ENCODE data around the gene GJB3. TPM values are rescaled to one million over a fixed set of nuclear protein-coding genes. Genes with fewer than 3 reads are reported as not detected.
A peak's percentile ranks its signal among the peaks of the same experiment; 100 is the strongest.
"Not testable (repeated sequence)": the region's sequence is repeated elsewhere in the genome, so short reads cannot be mapped to it uniquely, and the experiment has no call there.

The GJB3 gene
- not detected for polyA plus RNA-seq (2013, experiment 1 of 2)
- not detected for polyA plus RNA-seq (2013, experiment 2 of 2)

DNA sequence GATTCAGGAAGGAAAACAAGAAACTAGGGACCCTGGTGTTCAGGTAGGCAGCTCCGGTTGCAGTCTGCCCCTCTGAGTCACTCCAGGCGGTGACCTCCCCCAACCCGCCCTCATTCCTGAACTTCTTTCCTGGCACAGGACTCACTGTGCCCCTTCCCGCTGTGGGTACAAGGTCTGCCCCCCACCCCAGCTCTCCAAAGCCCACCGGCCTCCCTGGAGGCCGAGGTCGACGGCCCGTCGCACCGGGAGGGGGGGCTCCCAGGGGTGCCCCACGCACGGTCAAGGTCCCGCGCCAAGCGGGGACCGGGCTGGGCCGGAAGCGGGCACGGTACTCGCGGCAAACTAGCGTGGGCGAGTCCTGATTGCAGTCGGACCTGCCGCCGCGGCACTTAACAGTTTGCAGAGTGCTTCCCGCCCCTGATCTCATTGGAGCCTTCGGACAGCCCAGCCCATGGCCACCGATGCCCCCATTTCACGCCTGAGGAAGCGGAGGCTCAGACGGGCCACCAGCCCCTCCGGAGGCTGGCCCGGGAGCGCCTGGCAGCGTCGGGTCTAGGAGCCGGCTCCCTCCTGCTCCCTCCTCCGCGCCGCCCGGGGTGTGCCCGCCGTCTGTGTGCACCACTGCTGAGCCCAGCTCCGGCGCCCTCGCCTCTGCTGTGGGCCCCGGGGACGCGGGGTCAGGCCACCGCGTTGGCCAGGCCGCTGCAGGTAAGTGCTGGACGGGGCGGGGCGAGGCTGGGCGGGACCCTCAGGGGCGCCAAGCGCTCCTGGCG, at the start of gene GJB3:
Gene GJB3 (plus strand): TSS at position 144 of the 773 bp plus-strand sequence. CDS start 3,549 bp downstream, outside the sequence.
- Histone ChIP-seq H4K8ac (ENCODE audit: low read length) (no peak within 1 kb of the TSS), H2BK12ac (ENCODE audit: low read length in 2 of 2) (no peak within 1 kb of the TSS)

DNA sequence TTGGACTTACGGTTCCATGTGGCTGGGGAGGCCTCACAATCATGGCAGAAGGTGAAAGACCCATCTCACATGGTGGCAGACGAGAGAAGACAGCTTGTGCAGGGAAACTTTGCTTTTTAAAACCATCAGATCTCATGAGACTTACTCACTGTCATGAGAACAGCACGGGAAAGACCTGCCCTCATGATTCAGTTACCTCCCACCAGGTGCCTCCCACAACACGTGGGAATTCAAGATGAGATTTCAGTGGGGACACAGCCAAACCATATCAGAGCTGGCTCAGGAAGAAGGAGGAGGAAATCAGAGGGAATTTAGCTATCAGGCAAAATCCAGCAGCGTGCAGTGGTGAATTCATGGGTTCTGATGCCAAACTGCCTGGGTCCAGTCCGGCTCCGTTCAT, 48.2 kb upstream of the GJB3 start:
- H3K14ac ChIP-seq (ENCODE audit: low read length in 2 of 2); H4K91ac ChIP-seq (ENCODE audit: low read length); H2BK5ac ChIP-seq (ENCODE audit: low read depth, low read length, poor library complexity, severe bottlenecking); H3K79me1 ChIP-seq (replicated peaks; ENCODE audit: low read length, poor library complexity, severe bottlenecking); H3K9ac ChIP-seq (ENCODE audit: low read length); H3K23ac ChIP-seq (ENCODE audit: low read length in 2 of 2); H2BK120ac ChIP-seq (ENCODE audit: low read depth, low read length); H2BK15ac ChIP-seq (ENCODE audit: low read depth, poor library complexity, severe bottlenecking); H2AFZ ChIP-seq (ENCODE audit: low read depth, low read length); H3K18ac ChIP-seq (ENCODE audit: low read depth in 1 of 2, low read length in 2 of 2); H3K27ac ChIP-seq (ENCODE audit: low read length, poor library complexity, severe bottlenecking); DNase-seq; H2BK12ac ChIP-seq (ENCODE audit: low read length in 2 of 2); H2AK5ac ChIP-seq (ENCODE audit: low read length, severe bottlenecking); H4K8ac ChIP-seq (ENCODE audit: low read length); H3K9me3 ChIP-seq (ENCODE audit: control insufficient read depth, low read length); H3K4me2 ChIP-seq (ENCODE audit: low read length, poor library complexity, severe bottlenecking); H3K36me3 ChIP-seq (ENCODE audit: control insufficient read depth in 1 of 2, insufficient read depth in 2 of 2, low read depth in 1 of 2, low read length in 2 of 2); H3K4ac ChIP-seq (ENCODE audit: low read depth in 1 of 2, low read length in 2 of 2); H3K4me3 ChIP-seq (ENCODE audit: insufficient read depth in 1 of 2, low read depth in 1 of 2, low read length in 2 of 2); H3K4me1 ChIP-seq (ENCODE audit: control insufficient read depth, insufficient read depth, low read depth, low read length): not testable (repeated sequence)
- WGBS: 67% methylated on average over 7 of the region's 7 CpGs
- H3K27me3 ChIP-seq (ENCODE audit: control insufficient read depth in 1 of 2, insufficient read depth in 1 of 2, low read length in 2 of 2): peaks cover 0 to 60% of the 10 kb centered on the region in 2 experiments

More for the DNA sequence above, at the start of gene GJB3:
- no peak within 1 kb of the TSS for H3K18ac ChIP-seq (ENCODE audit: low read depth in 1 of 2, low read length in 2 of 2)
- H3K23ac ChIP-seq (ENCODE audit: low read length in 2 of 2): no peak within 1 kb of the TSS
- DNase-seq: no peak
- H2BK15ac ChIP-seq (ENCODE audit: low read depth, poor library complexity, severe bottlenecking): no peak within 1 kb of the TSS
- no peak within 1 kb of the TSS for H3K27ac ChIP-seq (ENCODE audit: low read length, poor library complexity, severe bottlenecking)
- no peaks in the 10 kb centered on the region for H3K9me3 ChIP-seq (ENCODE audit: control insufficient read depth, low read length)
- peak within 1 kb of the TSS; percentile 7 to 66 for H3K4me3 ChIP-seq (ENCODE audit: insufficient read depth in 1 of 2, low read depth in 1 of 2, low read length in 2 of 2)
- no peak within 1 kb of the TSS for H2AK5ac ChIP-seq (ENCODE audit: low read length, severe bottlenecking)
- no peak within 1 kb of the TSS for H3K14ac ChIP-seq (ENCODE audit: low read length in 2 of 2)
- H3K36me3 ChIP-seq (ENCODE audit: control insufficient read depth in 1 of 2, insufficient read depth in 2 of 2, low read depth in 1 of 2, low read length in 2 of 2): no peaks in the 10 kb centered on the region
- 5% methylated on average over 60 of the region's 62 CpGs for WGBS
- peak within 1 kb of the TSS; percentile 22 for H3K9ac ChIP-seq (ENCODE audit: low read length)
- no peak within 1 kb of the TSS for H2BK5ac ChIP-seq (ENCODE audit: low read depth, low read length, poor library complexity, severe bottlenecking)
- H3K4ac ChIP-seq (ENCODE audit: low read depth in 1 of 2, low read length in 2 of 2): no peak within 1 kb of the TSS
- no peak within 1 kb of the TSS for H4K91ac ChIP-seq (ENCODE audit: low read length)
- no peak within 1 kb of the TSS for H2BK120ac ChIP-seq (ENCODE audit: low read depth, low read length)
- H3K27me3 ChIP-seq (ENCODE audit: control insufficient read depth in 1 of 2, insufficient read depth in 1 of 2, low read length in 2 of 2): peaks cover 64 to 79% of the 10 kb centered on the region in 2 experiments
- no peak within 1 kb of the TSS for H2AFZ ChIP-seq (ENCODE audit: low read depth, low read length)
- peaks cover 10% of the 10 kb centered on the region for H3K4me1 ChIP-seq (ENCODE audit: control insufficient read depth, insufficient read depth, low read depth, low read length)
- peak within 1 kb of the TSS; percentile 75 for H3K4me2 ChIP-seq (ENCODE audit: low read length, poor library complexity, severe bottlenecking)
- H3K79me1 ChIP-seq (replicated peaks; ENCODE audit: low read length, poor library complexity, severe bottlenecking): no peaks in the 10 kb centered on the region

GRCh38 chr1:34736692-34737091, 44.3 kb upstream of the GJB3 start:
- no peak overlapping the region for H2BK5ac ChIP-seq (ENCODE audit: low read depth, low read length, poor library complexity, severe bottlenecking)
- H3K18ac ChIP-seq (ENCODE audit: low read depth in 1 of 2, low read length in 2 of 2): no peak overlapping the region
- H3K4me2 ChIP-seq (ENCODE audit: low read length, poor library complexity, severe bottlenecking): no peak overlapping the region
- H4K8ac ChIP-seq (ENCODE audit: low read length): no peak overlapping the region
- no peak overlapping the region for H2AK5ac ChIP-seq (ENCODE audit: low read length, severe bottlenecking)
- H3K27me3 ChIP-seq (ENCODE audit: control insufficient read depth in 1 of 2, insufficient read depth in 1 of 2, low read length in 2 of 2): peaks cover 4 to 62% of the 10 kb centered on the region in 2 experiments
- H4K91ac ChIP-seq (ENCODE audit: low read length): no peak overlapping the region
- no peaks in the 10 kb centered on the region for H3K9me3 ChIP-seq (ENCODE audit: control insufficient read depth, low read length)
- no peak overlapping the region for H3K4me3 ChIP-seq (ENCODE audit: insufficient read depth in 1 of 2, low read depth in 1 of 2, low read length in 2 of 2)
- H2AFZ ChIP-seq (ENCODE audit: low read depth, low read length): peak overlapping the region; percentile 18
- H2BK15ac ChIP-seq (ENCODE audit: low read depth, poor library complexity, severe bottlenecking): no peak overlapping the region
- no peak overlapping the region for H3K14ac ChIP-seq (ENCODE audit: low read length in 2 of 2)
- no peaks in the 10 kb centered on the region for H3K4me1 ChIP-seq (ENCODE audit: control insufficient read depth, insufficient read depth, low read depth, low read length)
- H3K36me3 ChIP-seq (ENCODE audit: control insufficient read depth in 1 of 2, insufficient read depth in 2 of 2, low read depth in 1 of 2, low read length in 2 of 2): no peaks in the 10 kb centered on the region
- no peak overlapping the region for H3K4ac ChIP-seq (ENCODE audit: low read depth in 1 of 2, low read length in 2 of 2)
- DNase-seq: no peak
- WGBS: 86% methylated on average over 10 of the region's 10 CpGs
- no peaks in the 10 kb centered on the region for H3K79me1 ChIP-seq (replicated peaks; ENCODE audit: low read length, poor library complexity, severe bottlenecking)
- no peak overlapping the region for H3K9ac ChIP-seq (ENCODE audit: low read length)
- H2BK120ac ChIP-seq (ENCODE audit: low read depth, low read length): no peak overlapping the region
- no peak overlapping the region for H3K27ac ChIP-seq (ENCODE audit: low read length, poor library complexity, severe bottlenecking)
- H2BK12ac ChIP-seq (ENCODE audit: low read length in 2 of 2): no peak overlapping the region
- no peak overlapping the region for H3K23ac ChIP-seq (ENCODE audit: low read length in 2 of 2)

- not testable (repeated sequence) for H3K9me3 ChIP-seq (ENCODE audit: control insufficient read depth, low read length); H3K14ac ChIP-seq (ENCODE audit: low read length in 2 of 2); H2AK5ac ChIP-seq (ENCODE audit: low read length, severe bottlenecking); H3K27ac ChIP-seq (ENCODE audit: low read length, poor library complexity, severe bottlenecking); H3K36me3 ChIP-seq (ENCODE audit: control insufficient read depth in 1 of 2, insufficient read depth in 2 of 2, low read depth in 1 of 2, low read length in 2 of 2); H4K8ac ChIP-seq (ENCODE audit: low read length); H2BK15ac ChIP-seq (ENCODE audit: low read depth, poor library complexity, severe bottlenecking); H2BK120ac ChIP-seq (ENCODE audit: low read depth, low read length); H3K9ac ChIP-seq (ENCODE audit: low read length); H4K91ac ChIP-seq (ENCODE audit: low read length); H3K23ac ChIP-seq (ENCODE audit: low read length in 2 of 2); H2BK12ac ChIP-seq (ENCODE audit: low read length in 2 of 2); DNase-seq; H2BK5ac ChIP-seq (ENCODE audit: low read depth, low read length, poor library complexity, severe bottlenecking); H2AFZ ChIP-seq (ENCODE audit: low read depth, low read length); H3K4me2 ChIP-seq (ENCODE audit: low read length, poor library complexity, severe bottlenecking); H3K4me1 ChIP-seq (ENCODE audit: control insufficient read depth, insufficient read depth, low read depth, low read length); H3K4me3 ChIP-seq (ENCODE audit: insufficient read depth in 1 of 2, low read depth in 1 of 2, low read length in 2 of 2); H3K79me1 ChIP-seq (replicated peaks; ENCODE audit: low read length, poor library complexity, severe bottlenecking); H3K4ac ChIP-seq (ENCODE audit: low read depth in 1 of 2, low read length in 2 of 2); H3K18ac ChIP-seq (ENCODE audit: low read depth in 1 of 2, low read length in 2 of 2)
- peaks cover 9 to 67% of the 10 kb centered on the region in 2 experiments for H3K27me3 ChIP-seq (ENCODE audit: control insufficient read depth in 1 of 2, insufficient read depth in 1 of 2, low read length in 2 of 2)
- 85% methylated on average over 11 of the region's 12 CpGs for WGBS
Measured at GRCh38 chr1:34737236-34737635, 43.8 kb upstream of the GJB3 start.

All from mesenchymal stem cell (in vitro differentiated cells and primary cell).